ENCODE data around the gene PDXK. TPM values are rescaled to one million over a fixed set of nuclear protein-coding genes. Genes with fewer than 3 reads are reported as not detected.

Gene PDXK
- total and polyA plus RNA-seq, 2 of the 13 experiments (the other 11 are each of a cell fraction or from before 2014, with no cell fraction given), result 114 to 184 TPM

- peak; percentile 67; the same call in 1 of the 2 replicates for TF ChIP-seq MXD1 (CRISPR knock-in tag; IDR thresholded peaks at IDR 0.05)
- TF ChIP-seq ARID4A (CRISPR knock-in tag; IDR thresholded peaks at IDR 0.05; ENCODE audit: borderline replicate concordance), result peak; percentile 79
- TF ChIP-seq HDAC1 (CRISPR knock-in tag; IDR thresholded peaks at IDR 0.05), result peak; percentile 73; the same call in 1 of the 2 replicates
- peak; percentile 12; the same call in 1 of the 2 replicates for TF ChIP-seq SKIL (CRISPR knock-in tag; IDR thresholded peaks at IDR 0.05; ENCODE audit: borderline replicate concordance)
- TF ChIP-seq RBFOX2 (IDR thresholded peaks at IDR 0.05; ENCODE audit: low read depth, low read length), result peak; percentile 95
- peak; percentile 57; the same call in 1 of the 2 replicates for TF ChIP-seq HOXA7 (CRISPR knock-in tag; IDR thresholded peaks at IDR 0.05)
- TF ChIP-seq ZNF281 (CRISPR knock-in tag; IDR thresholded peaks at IDR 0.05; ENCODE audit: borderline replicate concordance), result no peak
- no peak; the same call in 1 of the 2 replicates for TF ChIP-seq ZNF770 (CRISPR knock-in tag; IDR thresholded peaks at IDR 0.05)
- no peak for TF ChIP-seq ZNF460 (CRISPR knock-in tag; IDR thresholded peaks at IDR 0.05; ENCODE audit: borderline replicate concordance)
- peak; percentile 87 for TF ChIP-seq NR0B2 (CRISPR knock-in tag; IDR thresholded peaks at IDR 0.05)
- TF ChIP-seq TAF15 (IDR thresholded peaks at IDR 0.05; ENCODE audit: low read depth, low read length, poor library complexity, severe bottlenecking), result peak; percentile 5
- peak; percentile 71; the same call in 1 of the 2 replicates for TF ChIP-seq ZNF749 (CRISPR knock-in tag; IDR thresholded peaks at IDR 0.05; ENCODE audit: borderline replicate concordance)
- peak; percentile 56; the same call in 1 of the 2 replicates for TF ChIP-seq ELF3 (CRISPR knock-in tag; IDR thresholded peaks at IDR 0.05)
- no peak for TF ChIP-seq ZNF772 (CRISPR knock-in tag; IDR thresholded peaks at IDR 0.05)
- peak; percentile 33; the same call in 1 of the 2 replicates for TF ChIP-seq ZNF768 (CRISPR knock-in tag; IDR thresholded peaks at IDR 0.05)
Observed at GRCh38 chr21:43775795-43776430, 57.0 kb downstream of the PDXK start, which contains the start of gene CSTB (continued).

Data from HepG2 (cell line).